ENCODE measurements around the gene ANGPTL4. TPM values are rescaled to one million over a fixed set of nuclear protein-coding genes. Genes with fewer than 3 reads are reported as not detected.
A peak's percentile ranks its signal among the peaks of the same experiment; 100 is the strongest.
"Not testable (repeated sequence)": the region's sequence is repeated elsewhere in the genome, so short reads cannot be mapped to it uniquely, and the experiment has no call there.

The ANGPTL4 gene
- total RNA-seq, 1 donor from 2014 or later: 6.3 TPM

GRCh38 chr19:8336660-8337059 lies 27.3 kb upstream of the ANGPTL4 start:
- Histone ChIP-seq H3K27me3 (peaks cover 18% of the 10 kb centered on the region), H3K9me3 (no peaks in the 10 kb centered on the region), H3K4me3 (no peak overlapping the region), H3K4me1 (peaks cover 33% of the 10 kb centered on the region), H3K27ac (no peak overlapping the region), H3K36me3 (peaks cover 9% of the 10 kb centered on the region)
- no peak for DNase-seq
- intact Hi-C loops (cut with DNase I): no loop called here
- ATAC-seq: no peak
- TF ChIP-seq, protein P1, sequence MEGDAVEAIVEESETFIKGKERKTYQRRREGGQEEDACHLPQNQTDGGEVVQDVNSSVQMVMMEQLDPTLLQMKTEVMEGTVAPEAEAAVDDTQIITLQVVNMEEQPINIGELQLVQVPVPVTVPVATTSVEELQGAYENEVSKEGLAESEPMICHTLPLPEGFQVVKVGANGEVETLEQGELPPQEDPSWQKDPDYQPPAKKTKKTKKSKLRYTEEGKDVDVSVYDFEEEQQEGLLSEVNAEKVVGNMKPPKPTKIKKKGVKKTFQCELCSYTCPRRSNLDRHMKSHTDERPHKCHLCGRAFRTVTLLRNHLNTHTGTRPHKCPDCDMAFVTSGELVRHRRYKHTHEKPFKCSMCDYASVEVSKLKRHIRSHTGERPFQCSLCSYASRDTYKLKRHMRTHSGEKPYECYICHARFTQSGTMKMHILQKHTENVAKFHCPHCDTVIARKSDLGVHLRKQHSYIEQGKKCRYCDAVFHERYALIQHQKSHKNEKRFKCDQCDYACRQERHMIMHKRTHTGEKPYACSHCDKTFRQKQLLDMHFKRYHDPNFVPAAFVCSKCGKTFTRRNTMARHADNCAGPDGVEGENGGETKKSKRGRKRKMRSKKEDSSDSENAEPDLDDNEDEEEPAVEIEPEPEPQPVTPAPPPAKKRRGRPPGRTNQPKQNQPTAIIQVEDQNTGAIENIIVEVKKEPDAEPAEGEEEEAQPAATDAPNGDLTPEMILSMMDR (IDR thresholded peaks at IDR 0.05): no peak

- TF ChIP-seq, protein P1 (IDR thresholded peaks at IDR 0.05): no peak
- Histone ChIP-seq H3K4me1 (peaks cover 33% of the 10 kb centered on the region), H3K9me3 (no peaks in the 10 kb centered on the region), H3K4me3 (no peak overlapping the region), H3K27me3 (peaks cover 18% of the 10 kb centered on the region), H3K27ac (no peak overlapping the region), H3K36me3 (peaks cover 9% of the 10 kb centered on the region)
- DNase-seq (no peak), ATAC-seq (no peak)
- intact Hi-C loops (cut with DNase I): no loop called here
These were observed 26.2 kb upstream of the ANGPTL4 start for GRCh38 chr19:8337728-8338127.

- Histone ChIP-seq H3K27me3 (peaks cover 9% of the 10 kb centered on the region), H3K4me3 (no peak overlapping the region), H3K27ac (no peak overlapping the region), H3K36me3 (no peaks in the 10 kb centered on the region), H3K4me1 (peaks cover 31% of the 10 kb centered on the region), H3K9me3 (no peaks in the 10 kb centered on the region)
- no peak for DNase-seq
- ATAC-seq: no peak
- TF ChIP-seq, protein P1 (IDR thresholded peaks at IDR 0.05): no peak
- intact Hi-C loops (cut with DNase I): no loop called here
These were observed 25.1 kb upstream of the ANGPTL4 start for GRCh38 chr19:8338835-8339234.

- Histone ChIP-seq H3K4me3 (peak overlapping the region; percentile 28), H3K27ac (peak overlapping the region; percentile 97), H3K36me3 (no peaks in the 10 kb centered on the region), H3K9me3 (no peaks in the 10 kb centered on the region), H3K4me1 (peaks cover 22% of the 10 kb centered on the region), H3K27me3 (no peaks in the 10 kb centered on the region)
- ATAC-seq (peak; percentile 37), DNase-seq (peak; percentile 81)
- TF ChIP-seq, protein P1 (IDR thresholded peaks at IDR 0.05): peak; percentile 31
- intact Hi-C loops (cut with DNase I): no loop called here
These were observed 23.4 kb upstream of the ANGPTL4 start for GRCh38 chr19:8340341-8341096.

GRCh38 chr19:8341504-8341903 lies 22.5 kb upstream of the ANGPTL4 start:
- DNase-seq; H3K27me3 ChIP-seq; intact Hi-C loops (cut with DNase I); ATAC-seq; H3K36me3 ChIP-seq; H3K9me3 ChIP-seq: not testable (repeated sequence)
- Histone ChIP-seq H3K4me3 (peak overlapping the region; percentile 80), H3K27ac (peak overlapping the region; percentile 97), H3K4me1 (peaks cover 22% of the 10 kb centered on the region)

GRCh38 chr19:8342316-8342683 lies 21.7 kb upstream of the ANGPTL4 start:
- no peaks in the 10 kb centered on the region for H3K9me3 ChIP-seq
- peak overlapping the region; percentile 80 for H3K4me3 ChIP-seq
- ATAC-seq (no peak), DNase-seq (no peak)
- H3K36me3 ChIP-seq: no peaks in the 10 kb centered on the region
- peak overlapping the region; percentile 97 for H3K27ac ChIP-seq
- intact Hi-C loops (cut with DNase I): no loop called here
- H3K27me3 ChIP-seq: no peaks in the 10 kb centered on the region
- peaks cover 22% of the 10 kb centered on the region for H3K4me1 ChIP-seq
- TF ChIP-seq, protein P1 (IDR thresholded peaks at IDR 0.05): no peak
